Upper lobe of left lung (tissue), 6 donors: Measurements from ENCODE around the gene TAAR1. TPM values are rescaled to one million over a fixed set of nuclear protein-coding genes. Genes with fewer than 3 reads are reported as not detected.

Source experiments
- ATAC-seq, 2 donors: fragments of 200-7000 bp; cut with Tn5 transposase; one replicate each; pipeline ENCODE4 v1.9.1; 2022; ENCODE audit warnings: mild to moderate bottlenecking in 2 of 2, moderate library complexity in 2 of 2; ENCODE audit not compliant: low FRiP score in 2 of 2
- DNase-seq, 2 donors: peaks; one replicate each; pipeline ENCODE4 v3.0.0-alpha.2; 2019 to 2020
- H3K27ac ChIP-seq, 4 donors: fragments of 200-600 bp; sonication (generic); one replicate each; pipeline ENCODE4 v1.5.1; 2016 to 2019
- H3K27me3 ChIP-seq, 4 donors: fragments of 200-600 bp; sonication (generic); one replicate each; pipeline ENCODE4 v1.5.1; 2017 to 2019
- H3K36me3 ChIP-seq, 4 donors: fragments of 200-600 bp; sonication (generic); one replicate each; pipeline ENCODE4 v1.5.1; 2016 to 2019
- H3K4me1 ChIP-seq, 4 donors: fragments of 200-600 bp; sonication (generic); one replicate each; pipeline ENCODE4 v1.5.1; 2018 to 2019
- H3K4me3 ChIP-seq, 4 donors: fragments of 200-600 bp; sonication (generic); one replicate each; pipeline ENCODE4 v1.5.1; 2017 to 2019; ENCODE audit warnings: mild to moderate bottlenecking in 2 of 4, moderate library complexity in 1 of 4
- H3K9me3 ChIP-seq, 4 donors: fragments of 200-600 bp; sonication (generic); one replicate each; pipeline ENCODE4 v1.5.1; 2018 to 2019
- EP300 ChIP-seq, 4 donors: sonication (generic); formaldehyde crosslinking; IDR thresholded peaks; one replicate each; pipeline ENCODE4 v1.5.1; 2017; ENCODE audit warnings: antibody characterized with exemption in 4 of 4, control low read depth in 2 of 4
- POLR2A ChIP-seq, 4 donors: fragments of 450-650 bp; IDR thresholded peaks; one replicate each; pipeline ENCODE4 v1.5.1; 2016 to 2017; ENCODE audit warnings: antibody characterized with exemption in 4 of 4, mild to moderate bottlenecking in 2 of 4
- POLR2AphosphoS5 ChIP-seq, 2 donors: sonication (generic); formaldehyde crosslinking; IDR thresholded peaks; one replicate each; pipeline ENCODE4 v1.5.1; 2017; ENCODE audit warnings: antibody characterized with exemption in 2 of 2
- WGBS, 2 donors: methylation state at CpG; one replicate each; pipeline ENCODE4 v1.1.5; 2017 to 2018; 5-methylcytosine and 5-hydroxymethylcytosine counted together
- total RNA-seq, 6 donors: library from RNA; depleted of rRNA in 4 of 6; stranded (reverse); fragments of >200 nt in 4 of 6; gene quantifications; one replicate each; pipeline versions ENCODE4 v1.1.0 to v1.2.1, GENCODE V29; 2016 to 2021
- TF ChIP-seq, protein P1 (sequence below), 6 experiments: fragments of 450-650 bp in 4 of 6; fragments of 200-600 bp in 2 of 6; sonication (generic) in 2 of 6; IDR thresholded peaks; one replicate each; pipeline ENCODE4 v1.5.1; 2016 to 2019; ENCODE audit warnings: antibody characterized with exemption in 6 of 6
- donor health status: DM: no; HTN: no; CAD: no; lungs with moderate emphysema.
- donor health status: DM: no; HTN: yes; CAD: no; lungs with severe emphysema.

The TAAR1 gene
- total RNA-seq, 6 donors from 2014 or later = not detected

DNA sequence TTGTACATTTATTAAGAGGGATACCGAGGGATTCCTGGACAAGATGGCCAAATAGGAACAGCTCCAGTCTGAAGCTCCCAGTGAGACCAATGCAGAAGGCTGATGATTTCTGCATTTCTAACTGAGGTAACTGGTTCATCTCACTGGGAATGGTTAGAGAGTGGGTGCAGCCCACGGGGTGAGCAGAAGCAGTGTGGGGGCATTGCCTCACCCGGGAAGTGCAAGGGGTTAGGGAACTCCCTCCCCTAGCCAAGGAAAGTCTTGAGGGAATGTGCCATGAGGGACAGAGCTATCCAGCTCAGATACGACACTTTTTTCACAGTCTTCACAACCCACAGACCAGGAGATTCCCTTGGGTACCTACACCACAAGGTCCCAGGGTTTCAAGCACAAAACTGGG, 24.2 kb downstream of the TAAR1 start:
- no peak overlapping the region for H3K4me3 ChIP-seq
- H3K27me3 ChIP-seq = no peaks in the 10 kb centered on the region
- H3K36me3 ChIP-seq = no peaks in the 10 kb centered on the region
- no peak overlapping the region for H3K27ac ChIP-seq
- no peaks in the 10 kb centered on the region for H3K9me3 ChIP-seq
- WGBS, 2 donors = 73 to 84% methylated on average over 4 of the region's 4 CpGs
- no peak for ATAC-seq
- TF ChIP-seq POLR2A (IDR thresholded peaks at IDR 0.05) (no peak), POLR2AphosphoS5 (IDR thresholded peaks at IDR 0.05) (no peak), EP300 (IDR thresholded peaks at IDR 0.05) (no peak)
- TF ChIP-seq, protein P1, sequence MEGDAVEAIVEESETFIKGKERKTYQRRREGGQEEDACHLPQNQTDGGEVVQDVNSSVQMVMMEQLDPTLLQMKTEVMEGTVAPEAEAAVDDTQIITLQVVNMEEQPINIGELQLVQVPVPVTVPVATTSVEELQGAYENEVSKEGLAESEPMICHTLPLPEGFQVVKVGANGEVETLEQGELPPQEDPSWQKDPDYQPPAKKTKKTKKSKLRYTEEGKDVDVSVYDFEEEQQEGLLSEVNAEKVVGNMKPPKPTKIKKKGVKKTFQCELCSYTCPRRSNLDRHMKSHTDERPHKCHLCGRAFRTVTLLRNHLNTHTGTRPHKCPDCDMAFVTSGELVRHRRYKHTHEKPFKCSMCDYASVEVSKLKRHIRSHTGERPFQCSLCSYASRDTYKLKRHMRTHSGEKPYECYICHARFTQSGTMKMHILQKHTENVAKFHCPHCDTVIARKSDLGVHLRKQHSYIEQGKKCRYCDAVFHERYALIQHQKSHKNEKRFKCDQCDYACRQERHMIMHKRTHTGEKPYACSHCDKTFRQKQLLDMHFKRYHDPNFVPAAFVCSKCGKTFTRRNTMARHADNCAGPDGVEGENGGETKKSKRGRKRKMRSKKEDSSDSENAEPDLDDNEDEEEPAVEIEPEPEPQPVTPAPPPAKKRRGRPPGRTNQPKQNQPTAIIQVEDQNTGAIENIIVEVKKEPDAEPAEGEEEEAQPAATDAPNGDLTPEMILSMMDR (IDR thresholded peaks at IDR 0.05) = no peak
- H3K4me1 ChIP-seq = no peaks in the 10 kb centered on the region
- no peak for DNase-seq

DNA sequence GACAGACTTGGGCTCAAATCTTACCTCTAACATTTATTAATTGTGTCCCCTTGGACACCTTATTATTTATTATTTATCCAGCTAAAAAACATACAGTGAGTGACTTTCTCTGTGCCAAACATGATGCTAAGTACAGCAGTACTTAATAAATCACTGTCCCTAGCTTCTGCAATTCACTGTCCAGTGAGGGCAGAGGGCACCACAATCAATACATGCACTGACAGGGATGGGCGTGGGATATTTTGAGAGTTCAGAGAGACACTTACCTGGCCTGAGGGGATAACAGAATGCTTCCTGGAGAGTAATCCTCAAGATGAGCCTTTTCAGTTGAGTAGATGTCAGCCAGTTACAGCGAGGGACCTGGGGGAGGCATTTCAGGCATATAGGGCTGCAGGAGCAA, 25.6 kb downstream of the TAAR1 start:
- DNase-seq (no peak), ATAC-seq (no peak)
- Histone ChIP-seq H3K27me3 (no peaks in the 10 kb centered on the region), H3K9me3 (no peaks in the 10 kb centered on the region), H3K4me3 (no peak overlapping the region), H3K4me1 (no peaks in the 10 kb centered on the region), H3K36me3 (no peaks in the 10 kb centered on the region), H3K27ac (no peak overlapping the region)
- WGBS, 2 donors = 73 to 80% methylated on average over 2 of the region's 2 CpGs
- no peak for TF ChIP-seq POLR2AphosphoS5 (IDR thresholded peaks at IDR 0.05)
- TF ChIP-seq, protein P1 (IDR thresholded peaks at IDR 0.05) = no peak
- no peak for TF ChIP-seq POLR2A (IDR thresholded peaks at IDR 0.05)
- TF ChIP-seq EP300 (IDR thresholded peaks at IDR 0.05) = no peak

DNA sequence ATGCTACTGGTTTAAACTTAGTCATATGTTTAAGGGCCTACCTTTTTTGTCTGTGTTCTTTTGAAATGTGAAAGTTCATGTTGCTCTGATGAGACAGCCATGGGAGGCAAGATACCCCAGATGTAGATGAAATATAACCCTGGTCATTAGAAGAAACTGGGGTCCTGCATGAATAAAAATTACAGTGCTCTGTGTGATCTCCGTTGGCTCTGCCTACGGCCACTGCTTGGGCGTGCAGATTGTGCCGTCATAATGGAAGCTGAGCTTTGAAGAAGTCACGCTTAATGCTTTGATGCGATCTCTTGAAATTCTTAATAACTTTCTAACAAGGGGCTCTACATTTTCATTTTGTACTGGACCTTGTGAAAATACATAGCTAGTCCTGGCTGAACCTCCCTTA, 34.8 kb downstream of the TAAR1 start, which contains the start of gene TAAR2:
TSS of gene TAAR2 (minus strand) at position 101 of the 400 bp plus-strand sequence. CDS start at position 101, 0 bp downstream.
- no peaks in the 10 kb centered on the region for H3K4me1 ChIP-seq
- ATAC-seq = no peak
- H3K36me3 ChIP-seq = no peaks in the 10 kb centered on the region
- no peak within 1 kb of the TSS for H3K27ac ChIP-seq
- peaks cover 0 to 5% (median 0%) of the 10 kb centered on the region in 4 donors for H3K9me3 ChIP-seq
- TF ChIP-seq POLR2AphosphoS5 (IDR thresholded peaks at IDR 0.05) (no peak), POLR2A (IDR thresholded peaks at IDR 0.05) (no peak), EP300 (IDR thresholded peaks at IDR 0.05) (no peak)
- TF ChIP-seq, protein P1 (IDR thresholded peaks at IDR 0.05) = no peak
- H3K4me3 ChIP-seq = no peak within 1 kb of the TSS
- no peak for DNase-seq
- H3K27me3 ChIP-seq = no peaks in the 10 kb centered on the region
- 87 to 96% methylated on average over 6 of the region's 6 CpGs for WGBS, 2 donors

DNA sequence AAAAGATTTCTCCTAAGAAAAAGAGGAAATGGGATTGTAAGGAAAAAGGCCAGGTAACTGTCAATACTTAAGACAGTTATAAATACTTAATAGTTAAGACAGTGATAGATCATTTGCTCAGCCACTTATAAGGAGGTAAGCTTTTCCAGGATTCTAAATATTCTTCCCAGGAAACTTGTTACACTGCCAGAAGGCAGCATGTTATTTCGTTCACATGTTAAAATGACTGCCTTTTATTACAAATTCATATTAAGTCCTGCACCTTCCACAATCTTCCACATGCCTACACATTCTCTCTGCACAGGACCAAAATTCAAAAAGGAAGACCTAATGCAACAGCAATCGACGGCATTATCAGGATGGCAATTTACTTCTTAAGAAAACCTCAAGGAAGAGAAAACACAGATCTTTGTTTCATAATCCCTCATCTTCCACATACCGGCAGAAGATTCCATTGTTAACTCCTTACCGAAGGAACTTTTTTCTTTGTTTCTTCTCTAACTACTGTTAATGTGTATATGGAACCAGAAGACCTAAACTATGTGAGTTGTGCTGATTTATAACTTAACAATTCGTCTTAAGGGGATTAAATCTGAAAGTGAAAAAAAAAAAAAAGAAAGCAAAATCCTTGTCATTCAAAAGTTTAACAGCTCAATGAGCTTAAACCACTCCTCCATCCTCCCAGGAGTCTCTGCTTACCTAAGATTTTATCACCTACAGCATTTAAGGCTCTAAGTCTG, 35.7 kb downstream of the TAAR1 start:
- DNase-seq (no peak), ATAC-seq (no peak)
- Histone ChIP-seq H3K4me3 (no peak overlapping the region), H3K9me3 (peaks cover 0 to 5% (median 0%) of the 10 kb centered on the region in 4 donors), H3K4me1 (no peaks in the 10 kb centered on the region), H3K27ac (no peak overlapping the region), H3K27me3 (no peaks in the 10 kb centered on the region), H3K36me3 (no peaks in the 10 kb centered on the region)
- 60 to 63% methylated on average over 6 of the region's 6 CpGs for WGBS, 2 donors
- TF ChIP-seq POLR2AphosphoS5 (IDR thresholded peaks at IDR 0.05) (no peak), EP300 (IDR thresholded peaks at IDR 0.05) (no peak), POLR2A (IDR thresholded peaks at IDR 0.05) (no peak)
- TF ChIP-seq, protein P1 (IDR thresholded peaks at IDR 0.05) = no peak

DNA sequence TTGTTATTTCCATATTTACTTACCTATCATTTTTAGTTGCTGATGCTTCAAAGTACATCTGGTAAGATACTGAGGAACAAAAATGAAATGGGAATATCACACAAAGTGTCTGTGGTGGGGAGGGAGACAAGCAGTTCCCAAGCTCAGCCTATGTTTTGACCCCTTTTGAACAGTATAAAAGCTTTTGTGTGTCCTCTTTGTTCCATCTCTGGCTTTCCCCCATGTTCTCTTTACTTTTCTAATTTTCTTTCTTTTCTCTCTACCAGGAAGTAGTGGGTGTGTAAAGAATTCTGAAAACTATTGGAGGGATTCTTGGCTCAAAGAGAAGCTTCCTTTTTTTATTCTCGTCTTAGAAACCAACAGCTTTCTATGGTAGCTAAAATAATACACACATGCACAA, 42.3 kb downstream of the TAAR1 start:
- Histone ChIP-seq H3K9me3 (no peaks in the 10 kb centered on the region), H3K4me1 (no peaks in the 10 kb centered on the region), H3K4me3 (no peak overlapping the region), H3K27me3 (no peaks in the 10 kb centered on the region), H3K36me3 (no peaks in the 10 kb centered on the region), H3K27ac (no peak overlapping the region)
- WGBS, 2 donors = 38 to 40% methylated on average over 1 of the region's 1 CpG
- TF ChIP-seq EP300 (IDR thresholded peaks at IDR 0.05) (no peak), POLR2AphosphoS5 (IDR thresholded peaks at IDR 0.05) (no peak), POLR2A (IDR thresholded peaks at IDR 0.05) (no peak)
- TF ChIP-seq, protein P1 (IDR thresholded peaks at IDR 0.05) = no peak
- ATAC-seq = no peak
- DNase-seq = no peak
